DMS153 (cell line): Measurements from ENCODE around the gene GABRE.

Experiments used
- DNase-seq: peaks from one replicate; lab custom pipeline; 2025; lab: John Stamatoyannopoulos, UW

Gene GABRE

GRCh38 chrX:151974336-151975227, at the start of gene GABRE:
Gene GABRE, minus strand, starts transcription at chrX:151974676. Its CDS starts 51 bp downstream, at chrX:151974625.
- DNase-seq, result no peak

DNA sequence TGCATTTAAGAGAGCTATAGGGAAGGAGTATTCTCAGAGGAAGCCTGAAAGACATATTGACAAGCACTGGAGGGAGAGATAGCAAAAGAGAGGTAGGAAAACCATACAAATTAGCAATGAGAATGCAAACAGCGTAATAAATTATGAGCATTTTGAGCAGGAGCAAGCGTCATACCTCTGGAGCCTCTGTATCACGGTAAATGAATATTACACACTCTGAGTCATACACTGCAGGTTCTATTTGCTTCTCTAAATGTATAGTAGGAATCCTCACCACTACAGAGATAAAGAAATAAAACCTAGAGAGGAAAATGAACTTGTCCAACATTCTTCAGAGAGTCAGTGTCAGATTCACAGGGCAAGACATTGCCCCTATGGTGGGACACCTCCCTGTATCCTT, 46.4 kb upstream of the GABRE start:
- no peak for DNase-seq

GRCh38 chrX:151999813-152000212, 25.3 kb upstream of the GABRE start:
- no peak for DNase-seq

DNA sequence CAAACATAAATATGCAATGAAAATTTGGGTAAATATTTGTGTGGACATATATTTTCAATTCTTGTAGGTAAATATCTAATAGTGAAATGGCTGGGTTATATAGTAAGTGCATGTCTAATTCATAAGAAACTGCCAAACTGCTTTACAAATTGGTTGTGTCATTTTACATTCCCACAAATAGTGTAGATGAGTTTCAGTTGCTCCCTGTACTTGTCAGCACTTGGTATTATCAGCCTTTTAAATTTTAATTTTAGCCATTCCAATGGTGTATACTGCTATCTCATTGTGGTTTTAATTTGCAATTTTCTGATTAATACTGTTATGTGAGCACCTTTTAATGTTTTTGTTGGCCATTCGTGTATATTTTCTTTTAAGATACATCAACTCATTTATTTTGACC, 23.1 kb upstream of the GABRE start:
- no peak for DNase-seq

- DNase-seq, result no peak
Measured at GRCh38 chrX:151996347-151996746, 21.9 kb upstream of the GABRE start.

DNA sequence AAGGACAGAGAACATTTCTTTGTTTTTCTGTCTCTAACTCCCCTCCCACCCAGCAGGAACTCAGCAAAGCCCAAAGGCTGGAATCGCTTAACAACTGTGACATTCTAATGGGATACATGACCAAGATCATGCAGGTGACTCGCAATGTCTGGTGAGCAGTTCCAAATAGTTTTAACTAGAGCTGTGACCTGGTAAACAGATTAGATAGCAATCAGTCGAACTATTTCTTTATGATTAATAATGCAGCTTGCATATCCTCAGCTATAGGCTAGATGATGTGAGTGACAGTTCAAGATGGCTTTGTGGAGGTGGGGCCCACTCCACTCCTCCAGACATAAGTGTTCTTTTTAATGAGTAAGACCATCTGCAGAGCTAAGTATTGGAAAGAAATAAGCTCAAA, 20.0 kb upstream of the GABRE start:
- DNase-seq, result no peak

DNA sequence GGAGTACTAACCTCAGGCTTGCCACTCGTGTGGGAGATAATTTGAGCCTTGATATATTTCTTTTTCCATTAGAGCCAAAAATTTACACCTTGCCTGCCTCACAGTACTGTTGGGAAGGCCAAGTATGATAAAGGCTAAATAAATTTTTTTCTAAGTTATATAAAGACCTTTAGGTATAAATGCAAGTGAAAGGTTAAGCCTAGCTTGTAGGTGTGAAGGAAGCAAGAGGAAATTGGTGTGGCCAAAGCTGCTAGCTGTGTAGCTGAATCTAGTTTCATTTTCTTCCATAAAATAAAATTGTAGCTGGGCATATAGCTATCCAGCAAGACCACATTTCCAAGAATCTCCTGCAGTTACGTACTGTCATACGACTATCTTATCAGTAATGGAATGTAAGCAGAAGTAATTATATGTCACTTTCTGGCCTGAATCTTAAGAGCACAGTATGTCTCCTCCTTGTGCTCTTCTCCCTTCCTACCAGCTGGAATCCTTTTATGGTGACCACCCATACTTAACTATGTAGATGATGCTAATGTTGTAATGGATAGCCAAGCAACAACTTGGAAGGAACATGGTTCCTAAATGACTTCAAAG, 14.3 kb upstream of the GABRE start:
- DNase-seq, result no peak

- no peak for DNase-seq
Measured at GRCh38 chrX:151987108-151987507, 12.6 kb upstream of the GABRE start.

DNA sequence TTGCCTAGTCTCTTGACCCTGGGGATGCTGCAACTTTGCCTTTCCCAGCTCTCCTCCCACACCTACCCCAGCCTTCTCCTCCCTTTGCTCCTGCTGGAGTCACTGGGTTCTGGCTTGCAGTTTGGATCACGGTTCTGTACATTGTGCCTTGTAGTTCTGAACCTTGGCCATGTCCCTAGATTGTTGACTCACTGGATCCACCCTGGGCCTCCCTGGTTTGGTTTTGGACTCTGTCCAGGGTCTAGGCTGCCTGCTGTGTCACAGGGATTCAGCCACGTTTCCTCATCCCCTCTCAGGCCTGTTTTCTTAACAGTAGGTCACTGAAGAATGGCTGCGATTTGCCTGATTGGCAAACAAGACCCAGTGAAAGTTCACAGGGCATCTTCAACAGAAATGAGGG, 11.5 kb upstream of the GABRE start:
- no peak for DNase-seq

DNA sequence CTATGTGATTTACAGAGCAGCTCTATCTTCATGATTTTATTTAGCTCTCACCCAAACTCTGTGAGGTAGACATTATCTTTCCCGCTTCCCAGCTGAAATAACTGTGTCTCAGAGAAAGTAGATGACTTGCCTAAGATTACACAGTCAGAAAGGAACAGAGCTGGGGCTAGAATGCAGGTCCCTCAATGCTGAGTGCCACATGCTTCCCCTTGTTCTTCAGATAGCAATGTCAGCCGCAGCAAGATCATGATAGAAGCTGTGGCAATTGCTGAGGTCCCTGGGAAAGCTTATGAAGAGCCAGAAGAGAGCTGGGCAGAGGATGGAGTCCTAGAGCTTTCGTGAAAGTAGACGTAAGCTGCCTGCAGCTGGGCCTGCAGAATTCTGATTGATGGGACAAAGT, 11.1 kb upstream of the GABRE start:
- DNase-seq, result no peak

- DNase-seq, result no peak
Measured at GRCh38 chrX:151984902-151985301, 10.4 kb upstream of the GABRE start.

DNA sequence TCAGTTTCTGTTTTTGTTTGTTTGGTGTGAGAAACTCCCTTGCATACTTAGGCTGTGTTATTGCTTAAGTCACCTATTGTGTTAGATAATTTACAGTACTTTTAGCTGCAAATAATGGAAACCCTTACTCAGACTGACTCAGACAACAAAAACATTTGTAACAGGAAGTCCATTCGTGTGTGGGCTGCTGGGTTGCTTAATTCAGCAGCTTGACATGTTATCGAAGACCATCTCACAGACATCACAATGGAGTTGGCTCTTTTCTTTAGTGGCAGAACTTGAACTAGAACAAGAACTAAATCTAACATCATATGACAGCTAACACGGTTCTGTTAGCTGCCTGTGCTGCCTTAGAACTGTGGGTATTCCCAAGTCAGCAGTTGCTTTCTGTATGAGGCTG, 9.9 kb upstream of the GABRE start:
- DNase-seq, result no peak

DNA sequence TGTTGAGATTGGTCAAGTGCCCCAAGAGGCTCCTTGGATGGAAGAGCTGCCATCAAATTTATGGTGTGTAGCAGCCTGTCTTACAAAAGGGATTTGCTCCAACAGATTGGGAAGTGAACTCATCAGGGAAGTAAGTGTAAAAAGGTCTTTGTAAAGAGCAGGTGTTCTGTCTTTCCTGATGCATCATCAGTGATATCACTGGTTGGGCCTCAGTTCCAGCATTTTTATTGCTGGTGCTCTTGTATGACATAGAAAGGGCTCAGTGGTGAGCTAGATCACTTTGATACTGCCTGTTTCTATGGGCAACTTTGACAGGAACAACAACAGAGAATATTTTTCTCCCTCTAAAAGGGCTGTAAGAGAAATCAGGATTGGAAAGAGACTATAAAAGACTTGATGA, 8.7 kb upstream of the GABRE start:
- DNase-seq, result peak; percentile 98

DNA sequence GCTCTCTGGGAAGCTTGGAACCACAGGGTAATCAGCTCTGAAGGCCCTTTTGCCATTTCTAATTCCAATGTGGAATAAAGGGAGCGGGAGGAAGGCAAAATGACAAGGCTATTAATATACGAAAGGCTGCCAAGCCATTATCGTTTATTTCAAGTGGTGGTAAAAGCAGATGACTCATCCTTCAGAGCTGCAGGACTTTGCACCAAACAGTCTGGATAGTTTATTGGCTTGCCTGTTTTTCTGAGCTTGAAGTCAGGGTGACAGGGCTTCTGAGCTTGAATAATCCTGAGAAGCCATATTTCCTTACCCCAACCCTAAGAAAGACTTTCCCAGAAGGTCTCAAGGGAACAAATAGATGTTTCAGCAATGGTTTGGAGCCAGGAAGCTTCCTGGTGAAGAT, 7.7 kb upstream of the GABRE start:
- peak; percentile 92 for DNase-seq

- DNase-seq, result no peak
Measured at GRCh38 chrX:151981129-151981528, 6.7 kb upstream of the GABRE start.

DNA sequence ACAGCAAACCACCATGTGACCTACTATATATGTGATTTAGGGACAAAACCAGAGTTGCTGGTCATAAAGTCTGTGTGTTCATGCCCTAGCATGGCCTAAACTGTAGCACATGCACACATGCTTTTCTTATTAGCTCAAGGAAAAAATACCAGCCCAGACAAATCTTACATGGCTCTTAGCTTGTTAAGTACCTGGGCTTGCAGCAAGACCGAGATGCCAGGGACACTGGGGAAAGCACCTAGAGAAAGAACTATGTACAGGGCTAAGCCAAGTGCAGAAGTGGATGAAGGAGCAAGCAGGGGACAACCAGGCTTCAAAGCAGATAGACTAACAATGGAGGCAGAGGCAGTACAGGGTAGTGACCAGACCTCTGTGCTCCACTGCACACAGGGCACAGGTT, 3.4 kb upstream of the GABRE start:
- DNase-seq, result no peak

- DNase-seq, result no peak
Measured at GRCh38 chrX:151977009-151977408, 2.5 kb upstream of the GABRE start.

GRCh38 chrX:151975736-151976275, 1.3 kb upstream of the GABRE start:
- no peak for DNase-seq

DNA sequence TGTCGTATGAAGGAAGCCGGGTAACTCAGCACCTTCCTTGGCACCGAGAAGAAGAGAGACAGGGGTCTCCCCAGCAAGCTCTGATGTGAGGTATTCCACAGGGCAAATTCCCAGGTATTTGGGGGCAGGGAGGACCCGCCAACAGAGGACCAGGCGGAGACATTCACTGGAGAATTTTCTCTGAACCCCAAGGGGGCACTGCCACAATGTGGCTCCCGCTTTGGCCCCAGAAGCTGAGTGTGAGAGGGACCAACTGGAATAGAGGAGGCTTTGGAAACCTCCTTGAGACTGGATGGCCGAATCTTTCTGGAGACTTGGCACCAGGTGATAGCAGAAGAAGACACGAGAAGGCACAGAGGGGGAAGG, 735 bp upstream of the GABRE start:
- no peak for DNase-seq

DNA sequence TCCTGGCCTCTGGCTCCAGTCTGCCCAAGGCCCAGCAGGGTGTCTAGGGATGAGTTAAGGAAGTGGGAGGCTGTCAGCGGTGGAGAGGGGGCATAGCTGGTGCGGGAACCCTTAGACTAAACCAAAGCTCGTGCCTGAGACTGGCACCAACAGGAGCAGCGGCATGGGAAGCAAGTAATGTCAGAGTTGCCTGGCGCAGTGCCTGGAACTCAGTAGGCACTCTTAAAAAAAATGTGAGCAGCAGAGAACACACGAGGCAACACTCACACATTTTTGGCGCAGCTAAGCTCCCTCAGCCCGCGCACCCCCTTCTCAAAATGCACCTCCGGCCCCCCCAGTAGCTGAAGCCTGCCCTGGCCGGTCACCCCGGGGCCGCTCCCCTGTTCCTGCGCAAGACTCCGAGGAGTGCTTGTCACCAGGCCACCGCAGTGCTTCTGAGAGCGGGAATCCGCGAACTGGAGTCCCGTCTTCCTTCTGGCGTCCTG, 583 bp downstream of the GABRE start:
- no peak for DNase-seq

GRCh38 chrX:151973060-151973661, 1.3 kb downstream of the GABRE start:
- DNase-seq, result no peak

- no peak for DNase-seq
Measured at GRCh38 chrX:151970661-151971060, 3.8 kb downstream of the GABRE start.

GRCh38 chrX:151970027-151970426, 4.4 kb downstream of the GABRE start:
- DNase-seq, result no peak
